Fibroblast of mammary gland (primary cell): ENCODE measurements around the gene EXOC4.

ENCODE experiments used
- DNase-seq: peaks from one replicate; pipeline ENCODE4 v3.0.0-alpha.2; 2010; ENCODE audit warnings: low read depth
- H3K4me3 ChIP-seq: 2 replicates; pipeline ENCODE4 v1.5.1; 2011; ENCODE audit warnings: low read depth, mild to moderate bottlenecking, low read length, moderate library complexity; ENCODE audit not compliant: control insufficient read depth
- TF ChIP-seq, protein P1 (sequence below): conservative IDR thresholded peaks from 2 replicates; pipeline ENCODE4 v1.5.1; 2011; ENCODE audit warnings: low read depth, low read length, inconsistent platforms; ENCODE audit not compliant: control insufficient read depth, insufficient read depth

EXOC4 gene

GRCh38 chr7:133962646-133963045 lies 709.8 kb downstream of the EXOC4 start:
- DNase-seq: no peak
- TF ChIP-seq, protein P1, sequence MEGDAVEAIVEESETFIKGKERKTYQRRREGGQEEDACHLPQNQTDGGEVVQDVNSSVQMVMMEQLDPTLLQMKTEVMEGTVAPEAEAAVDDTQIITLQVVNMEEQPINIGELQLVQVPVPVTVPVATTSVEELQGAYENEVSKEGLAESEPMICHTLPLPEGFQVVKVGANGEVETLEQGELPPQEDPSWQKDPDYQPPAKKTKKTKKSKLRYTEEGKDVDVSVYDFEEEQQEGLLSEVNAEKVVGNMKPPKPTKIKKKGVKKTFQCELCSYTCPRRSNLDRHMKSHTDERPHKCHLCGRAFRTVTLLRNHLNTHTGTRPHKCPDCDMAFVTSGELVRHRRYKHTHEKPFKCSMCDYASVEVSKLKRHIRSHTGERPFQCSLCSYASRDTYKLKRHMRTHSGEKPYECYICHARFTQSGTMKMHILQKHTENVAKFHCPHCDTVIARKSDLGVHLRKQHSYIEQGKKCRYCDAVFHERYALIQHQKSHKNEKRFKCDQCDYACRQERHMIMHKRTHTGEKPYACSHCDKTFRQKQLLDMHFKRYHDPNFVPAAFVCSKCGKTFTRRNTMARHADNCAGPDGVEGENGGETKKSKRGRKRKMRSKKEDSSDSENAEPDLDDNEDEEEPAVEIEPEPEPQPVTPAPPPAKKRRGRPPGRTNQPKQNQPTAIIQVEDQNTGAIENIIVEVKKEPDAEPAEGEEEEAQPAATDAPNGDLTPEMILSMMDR: no peak

DNA sequence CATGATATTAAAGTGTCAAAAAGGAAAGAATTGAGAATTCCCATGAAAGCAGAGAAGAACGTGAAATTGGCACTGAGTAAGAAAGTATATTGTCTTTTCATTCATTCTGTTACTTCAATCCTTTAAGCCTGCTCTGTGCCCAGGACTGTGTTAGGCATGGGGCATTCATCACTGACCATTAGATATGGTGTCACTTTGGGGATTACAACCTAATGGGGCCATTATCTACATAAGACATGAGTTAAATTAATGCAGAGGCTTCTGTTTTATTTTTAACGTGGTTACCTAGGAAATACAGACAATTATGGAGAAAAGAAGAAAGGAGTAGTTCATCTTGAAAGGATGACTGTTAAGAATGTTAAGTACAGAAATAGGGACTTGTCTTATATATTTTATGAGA lies 710.8 kb downstream of the EXOC4 start:
- no peak overlapping the region for H3K4me3 ChIP-seq
- no peak for DNase-seq
- TF ChIP-seq, protein P1: no peak

More at GRCh38 chr7:133962646-133963045, 709.8 kb downstream of the EXOC4 start:
- H3K4me3 ChIP-seq: no peak overlapping the region

GRCh38 chr7:133971625-133972024 lies 718.7 kb downstream of the EXOC4 start:
- DNase-seq: no peak
- TF ChIP-seq, protein P1: no peak
- H3K4me3 ChIP-seq: no peak overlapping the region

GRCh38 chr7:133973710-133974109 lies 720.8 kb downstream of the EXOC4 start:
- H3K4me3 ChIP-seq: no peak overlapping the region
- no peak for DNase-seq
- TF ChIP-seq, protein P1: no peak

GRCh38 chr7:133975130-133975529 lies 722.3 kb downstream of the EXOC4 start:
- no peak overlapping the region for H3K4me3 ChIP-seq
- DNase-seq: no peak
- TF ChIP-seq, protein P1: no peak

- H3K4me3 ChIP-seq: no peak overlapping the region
- DNase-seq: no peak
- TF ChIP-seq, protein P1: no peak
Observed at GRCh38 chr7:133976140-133976539, 723.3 kb downstream of the EXOC4 start.

DNA sequence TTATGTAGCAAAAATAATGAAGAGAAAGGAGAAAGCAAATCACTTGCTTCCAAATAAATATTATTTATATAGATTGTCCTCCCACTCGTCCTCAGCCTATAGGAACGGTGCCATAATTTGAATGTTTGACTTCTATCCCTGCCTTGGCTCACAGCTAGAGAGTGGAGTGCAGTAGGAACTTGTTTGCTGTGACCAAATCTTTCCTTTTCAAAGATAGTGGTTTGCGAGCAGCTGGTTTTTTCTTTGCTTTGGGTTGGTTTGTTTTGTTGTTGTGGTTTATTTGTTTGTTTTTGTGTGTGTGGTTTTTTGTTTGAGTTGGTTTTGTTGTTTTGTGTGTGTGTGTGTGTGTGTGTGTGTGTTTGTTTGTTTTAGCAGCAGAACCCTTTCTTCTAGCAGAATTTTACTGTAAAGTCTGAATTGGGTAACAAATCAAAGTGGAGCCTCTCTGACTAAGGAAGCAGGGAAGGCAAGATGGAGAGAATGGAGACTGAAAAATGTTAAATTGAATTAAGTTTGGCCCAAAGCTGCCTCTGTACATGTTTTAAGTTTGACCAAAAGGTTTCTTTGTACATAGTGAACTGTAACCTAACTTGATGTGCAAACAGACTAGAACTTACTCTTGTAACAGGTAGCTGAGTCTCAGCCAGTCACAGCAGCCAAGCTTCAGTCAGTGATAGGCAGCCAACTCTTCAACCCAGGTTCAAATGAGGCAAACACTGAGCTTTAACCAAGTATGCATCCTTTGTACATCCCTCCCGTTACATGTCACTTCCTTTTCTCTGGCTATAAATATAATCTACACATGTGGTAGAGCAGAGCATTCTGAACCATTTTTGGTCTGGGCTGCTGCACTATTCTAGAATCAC lies 724.8 kb downstream of the EXOC4 start:
- no peak overlapping the region for H3K4me3 ChIP-seq
- TF ChIP-seq, protein P1: no peak
- no peak for DNase-seq
